GM18907 (cell line): Measurements from ENCODE around the gene LAGE3.

Experiments
- ATAC-seq: cut with Tn5 transposase; IDR thresholded peaks from one replicate; pipeline ENCODE4 v1.9.1; 2021; ENCODE audit warnings: mild to moderate bottlenecking, moderate library complexity; ENCODE audit not compliant: unreplicated experiment

Gene LAGE3

GRCh38 chrX:154477891-154478477, 1.1 kb downstream of the LAGE3 start:
- ATAC-seq = no peak

- ATAC-seq = no peak
These were observed 2.3 kb downstream of the LAGE3 start for GRCh38 chrX:154476821-154477220.

- ATAC-seq = no peak
These were observed 5.4 kb downstream of the LAGE3 start for GRCh38 chrX:154473683-154474082.

- no peak for ATAC-seq
These were observed 6.1 kb downstream of the LAGE3 start for GRCh38 chrX:154472685-154473632.

- ATAC-seq = no peak
These were observed 7.0 kb downstream of the LAGE3 start for GRCh38 chrX:154471839-154472684.

- ATAC-seq = no peak
These were observed 8.0 kb downstream of the LAGE3 start for GRCh38 chrX:154470914-154471568.

- no peak for ATAC-seq
These were observed 8.6 kb downstream of the LAGE3 start for GRCh38 chrX:154470434-154470833.

GRCh38 chrX:154469880-154470279, 9.2 kb downstream of the LAGE3 start:
- no peak for ATAC-seq

- no peak for ATAC-seq
These were observed 10.0 kb downstream of the LAGE3 start for GRCh38 chrX:154469114-154469513.

- ATAC-seq = no peak
These were observed 10.9 kb downstream of the LAGE3 start for GRCh38 chrX:154468217-154468616.

- no peak for ATAC-seq
These were observed 11.5 kb downstream of the LAGE3 start for GRCh38 chrX:154467556-154467955.

- no peak for ATAC-seq
These were observed 12.2 kb downstream of the LAGE3 start for GRCh38 chrX:154466907-154467306.

- no peak for ATAC-seq
These were observed 13.0 kb downstream of the LAGE3 start for GRCh38 chrX:154466036-154466435.

GRCh38 chrX:154465601-154466000, 13.5 kb downstream of the LAGE3 start:
- ATAC-seq = no peak

- no peak for ATAC-seq
These were observed 14.2 kb downstream of the LAGE3 start for GRCh38 chrX:154464806-154465365.

- no peak for ATAC-seq
These were observed 15.4 kb downstream of the LAGE3 start for GRCh38 chrX:154463611-154464220.

GRCh38 chrX:154462396-154462795, 16.7 kb downstream of the LAGE3 start:
- ATAC-seq = no peak

- no peak for ATAC-seq
These were observed 18.8 kb downstream of the LAGE3 start for GRCh38 chrX:154460326-154460725.

- ATAC-seq = no peak
These were observed 19.2 kb downstream of the LAGE3 start for GRCh38 chrX:154459832-154460231.
